Stimulated activated memory B cell treated with anti-CD40 and anti-IgM and Interleukin-4, amounts not matched to agents 10 μg/mL and 1 μg/mL and 100 μg/mL, for 72 hours (primary cell): ENCODE results near the gene GDF7.
A peak's percentile ranks its signal among the peaks of the same experiment; 100 is the strongest.

ENCODE experiments used
- ATAC-seq: fragments of 150-1000 bp; cut with Tn5 transposase; 2 replicates; pipeline ENCODE4 v1.10.0; 2021
- H3K27ac Mint-ChIP-seq: one replicate; pipeline ENCODE4 v1.8.0; 2022; ENCODE audit warnings: mild to moderate bottlenecking, mixed read lengths
- H3K27me3 Mint-ChIP-seq: one replicate; pipeline ENCODE4 v1.8.0; 2022; ENCODE audit warnings: mixed read lengths
- H3K36me3 Mint-ChIP-seq: one replicate; pipeline ENCODE4 v1.8.0; 2022; ENCODE audit warnings: mixed read lengths
- H3K4me1 Mint-ChIP-seq: one replicate; pipeline ENCODE4 v1.8.0; 2022; ENCODE audit warnings: mixed read lengths
- H3K4me3 Mint-ChIP-seq: one replicate; pipeline ENCODE4 v1.8.0; 2022; ENCODE audit warnings: mild to moderate bottlenecking, moderate library complexity, mixed read lengths
- H3K9me3 Mint-ChIP-seq: one replicate; pipeline ENCODE4 v1.8.0; 2022; ENCODE audit warnings: mixed read lengths

Gene GDF7

DNA sequence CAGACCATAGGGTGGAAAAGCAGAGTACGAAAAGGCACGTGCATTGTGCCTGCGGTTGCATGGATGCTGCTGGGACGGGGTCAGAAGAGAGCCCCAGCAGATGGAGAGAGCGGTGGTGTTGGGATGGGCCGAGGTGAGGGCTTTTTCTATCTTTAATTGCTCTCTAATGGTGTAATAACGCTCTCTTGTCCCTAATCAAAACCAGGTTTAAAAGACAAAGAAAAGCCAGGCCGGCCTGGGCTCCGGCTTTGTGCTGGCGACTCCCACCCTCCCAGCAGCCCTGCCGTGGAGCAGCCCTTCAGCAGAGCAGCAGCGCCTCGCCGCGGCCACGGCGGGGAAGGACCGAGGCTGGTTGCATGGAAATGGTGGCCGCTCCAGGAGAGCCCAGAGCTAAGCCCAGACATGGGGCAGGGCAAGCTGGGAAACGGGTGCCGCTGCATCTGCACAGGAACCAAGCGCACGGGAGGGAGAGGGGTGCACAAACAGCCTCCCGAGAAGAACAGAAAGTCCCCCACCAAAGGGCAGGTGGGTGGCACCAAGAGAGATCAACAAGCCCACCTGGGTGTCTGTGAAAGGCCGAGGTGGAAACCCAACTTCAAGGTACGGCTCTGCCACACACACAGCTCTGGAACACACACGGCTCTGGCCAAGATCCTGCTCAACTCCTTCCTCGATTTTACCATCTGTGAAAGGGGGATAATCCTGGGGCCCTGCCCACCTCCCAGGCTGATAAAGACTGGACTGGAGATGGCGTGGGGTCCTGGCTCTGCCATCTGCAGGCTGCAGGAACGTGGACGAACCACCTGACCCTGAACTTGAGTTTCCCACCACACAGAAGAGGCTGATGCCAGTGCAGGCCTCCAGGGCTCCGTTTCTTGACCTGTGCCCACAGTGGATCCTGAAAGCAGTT lies 31.0 kb upstream of the GDF7 start:
- H3K27ac Mint-ChIP-seq, result no peak overlapping the region
- H3K9me3 Mint-ChIP-seq, result no peaks in the 10 kb centered on the region
- H3K4me3 Mint-ChIP-seq, result no peak overlapping the region
- H3K36me3 Mint-ChIP-seq, result peaks cover 46% of the 10 kb centered on the region
- no peaks in the 10 kb centered on the region for H3K27me3 Mint-ChIP-seq
- peak; percentile 80 for ATAC-seq
- peaks cover 25% of the 10 kb centered on the region for H3K4me1 Mint-ChIP-seq

- peaks cover 49% of the 10 kb centered on the region for H3K36me3 Mint-ChIP-seq
- no peak overlapping the region for H3K27ac Mint-ChIP-seq
- peaks cover 24% of the 10 kb centered on the region for H3K4me1 Mint-ChIP-seq
- ATAC-seq, result no peak
- H3K27me3 Mint-ChIP-seq, result no peaks in the 10 kb centered on the region
- H3K9me3 Mint-ChIP-seq, result no peaks in the 10 kb centered on the region
- no peak overlapping the region for H3K4me3 Mint-ChIP-seq
Measured at GRCh38 chr2:20637147-20637546, 29.8 kb upstream of the GDF7 start.

DNA sequence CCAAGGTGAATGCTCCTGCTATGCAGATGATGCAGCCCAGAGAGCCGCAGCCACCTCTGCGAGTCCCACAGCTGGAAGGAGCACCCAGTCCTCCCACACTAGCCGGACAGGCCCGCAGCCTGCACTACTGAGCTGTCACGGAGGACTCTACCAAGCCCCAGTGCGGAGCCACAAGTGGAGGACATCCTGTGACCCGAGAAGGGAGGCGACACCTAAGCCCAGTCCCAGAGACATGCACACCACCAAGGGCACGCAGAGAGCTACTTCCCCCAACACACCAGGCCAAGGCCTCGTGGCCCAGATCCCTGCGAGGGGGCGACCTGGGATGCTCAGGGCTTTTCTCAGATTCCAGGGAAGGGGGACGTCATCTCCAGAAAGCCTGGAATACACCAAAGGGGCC lies 28.9 kb upstream of the GDF7 start:
- Mint-ChIP-seq H3K4me1 (peaks cover 30% of the 10 kb centered on the region), H3K27me3 (no peaks in the 10 kb centered on the region), H3K9me3 (no peaks in the 10 kb centered on the region), H3K4me3 (no peak overlapping the region), H3K27ac (no peak overlapping the region), H3K36me3 (peaks cover 49% of the 10 kb centered on the region)
- ATAC-seq, result no peak

DNA sequence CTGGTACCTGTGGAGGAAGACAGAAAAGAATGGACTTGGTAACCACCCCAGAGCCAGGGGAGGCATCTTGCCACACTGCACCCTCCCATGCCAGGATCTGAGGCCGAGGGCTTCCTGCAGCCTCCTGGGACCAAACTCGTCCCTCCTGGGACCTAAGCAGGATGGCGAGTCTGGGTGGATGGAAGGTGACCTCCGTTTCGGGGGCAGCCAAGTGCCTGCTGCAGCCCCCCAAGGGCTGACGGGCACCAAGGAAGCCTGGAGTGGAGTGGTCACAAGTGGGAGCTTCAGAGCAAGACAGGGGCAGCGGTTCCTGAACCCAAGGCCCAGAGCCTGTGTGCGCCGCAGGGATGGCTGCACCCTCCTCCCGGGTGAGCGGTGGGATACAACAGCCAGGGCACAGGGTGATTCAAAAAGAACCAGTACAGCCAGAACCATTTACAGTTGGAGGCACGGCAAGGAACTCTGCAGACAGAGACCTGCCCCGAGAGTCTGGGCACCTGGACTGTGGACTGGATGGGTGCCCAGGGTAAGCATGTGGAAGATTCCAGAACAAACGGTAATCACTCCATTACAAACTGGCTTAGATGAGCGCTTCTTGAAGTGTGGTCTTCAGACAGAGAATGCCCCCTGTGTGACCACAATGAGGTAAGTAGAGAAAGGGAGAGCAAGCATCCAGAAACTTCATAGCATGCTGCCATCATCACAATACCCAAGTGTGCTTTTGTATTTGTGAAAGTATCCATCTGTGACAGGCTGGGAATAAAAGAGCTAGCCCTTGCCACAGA lies 28.1 kb upstream of the GDF7 start:
- H3K4me1 Mint-ChIP-seq, result peaks cover 27% of the 10 kb centered on the region
- ATAC-seq, result no peak
- H3K27ac Mint-ChIP-seq, result no peak overlapping the region
- peaks cover 54% of the 10 kb centered on the region for H3K36me3 Mint-ChIP-seq
- no peaks in the 10 kb centered on the region for H3K9me3 Mint-ChIP-seq
- no peaks in the 10 kb centered on the region for H3K27me3 Mint-ChIP-seq
- H3K4me3 Mint-ChIP-seq, result no peak overlapping the region

GRCh38 chr2:20640411-20641122 lies 26.4 kb upstream of the GDF7 start:
- H3K9me3 Mint-ChIP-seq, result no peaks in the 10 kb centered on the region
- H3K4me3 Mint-ChIP-seq, result no peak overlapping the region
- ATAC-seq, result no peak

DNA sequence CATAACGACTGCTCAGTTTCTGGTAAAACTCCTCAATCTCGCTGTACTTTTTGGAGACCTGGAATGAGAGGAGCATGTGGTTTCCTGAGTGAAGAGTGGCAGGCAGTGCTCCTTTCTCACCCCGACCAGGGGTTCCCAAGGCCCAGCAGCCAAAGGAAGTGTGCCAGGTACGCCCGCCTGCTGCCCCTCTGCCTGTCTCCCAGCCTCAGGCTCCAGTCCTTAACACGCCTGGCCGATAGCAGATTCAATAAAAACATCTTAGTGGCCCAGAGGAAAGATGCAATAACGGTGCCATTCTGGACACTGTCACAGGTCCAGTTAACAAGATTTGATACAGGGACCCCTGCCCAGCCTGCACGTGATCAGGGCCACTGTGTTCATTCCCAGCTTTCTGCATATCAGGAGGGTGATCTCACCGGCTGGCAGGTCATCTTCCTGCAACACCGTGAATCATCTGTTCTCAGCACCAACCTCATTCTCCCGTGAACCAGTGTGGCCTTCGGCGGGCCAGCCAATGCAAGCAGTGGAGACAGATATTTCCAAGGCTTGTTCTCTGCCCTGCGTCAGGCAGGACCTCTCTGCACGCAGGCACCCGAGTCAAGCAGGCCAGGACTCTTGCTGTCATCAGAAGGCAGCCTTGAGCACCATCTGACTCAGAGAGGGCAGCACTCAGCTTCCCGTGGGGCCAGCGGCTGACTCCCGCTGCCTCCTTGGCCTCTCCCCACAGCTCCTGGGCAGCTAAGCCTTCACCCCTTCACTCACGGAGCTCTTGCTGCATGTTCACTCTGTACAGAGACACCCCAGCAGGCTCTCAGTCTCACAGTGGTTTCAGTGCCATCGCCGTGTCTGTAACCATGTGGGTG lies 25.6 kb upstream of the GDF7 start:
- Mint-ChIP-seq H3K4me1 (peaks cover 13% of the 10 kb centered on the region), H3K27ac (no peak overlapping the region), H3K4me3 (no peak overlapping the region), H3K27me3 (no peaks in the 10 kb centered on the region), H3K9me3 (no peaks in the 10 kb centered on the region), H3K36me3 (peaks cover 58% of the 10 kb centered on the region)
- no peak for ATAC-seq

More at GRCh38 chr2:20640411-20641122, 26.4 kb upstream of the GDF7 start:
- Mint-ChIP-seq H3K27ac (no peak overlapping the region), H3K36me3 (peaks cover 63% of the 10 kb centered on the region), H3K4me1 (peaks cover 18% of the 10 kb centered on the region), H3K27me3 (no peaks in the 10 kb centered on the region)

DNA sequence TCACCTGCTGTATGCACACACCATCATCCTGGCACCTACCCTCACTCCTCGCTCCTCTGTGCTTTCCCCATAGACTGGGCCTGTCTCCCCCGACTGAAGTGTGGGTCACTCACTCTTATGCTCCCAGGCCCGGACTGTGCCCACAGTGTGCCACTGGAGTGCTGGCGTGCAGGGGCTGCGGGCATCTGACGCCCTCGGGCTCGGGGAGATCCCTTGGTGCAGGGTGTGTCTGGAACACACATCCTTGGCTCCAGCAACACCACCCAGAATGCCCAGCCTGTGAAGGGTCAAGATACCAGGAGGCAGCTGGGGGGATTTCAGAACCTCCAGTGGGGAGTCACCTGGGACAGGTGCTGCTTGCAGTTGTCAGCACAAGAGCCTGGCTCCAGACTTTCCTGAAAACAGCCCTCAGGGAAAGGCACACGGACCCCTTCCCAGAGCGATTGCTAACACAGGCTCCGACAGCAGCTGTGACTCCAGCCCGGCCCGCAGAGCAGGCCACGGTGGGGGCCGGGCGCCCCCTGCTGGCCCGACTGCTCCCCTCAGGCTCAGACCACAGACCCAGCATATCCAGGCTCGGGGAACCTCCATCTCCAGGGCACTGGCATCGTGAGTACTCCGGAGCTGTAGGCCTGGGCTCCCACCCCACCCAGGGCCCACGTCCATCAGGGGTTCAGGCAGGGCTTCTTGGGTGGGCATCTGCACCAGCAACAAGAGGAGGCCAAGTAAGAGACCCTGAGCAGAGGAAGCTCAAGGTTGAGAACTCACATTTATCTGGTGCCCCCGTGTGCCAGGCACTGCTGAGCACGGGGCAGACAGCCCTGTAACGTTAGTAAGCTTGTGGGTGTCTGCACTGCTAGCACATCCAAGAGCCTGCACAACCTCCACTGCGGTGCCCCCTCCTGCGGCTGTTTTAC lies 24.6 kb upstream of the GDF7 start:
- Mint-ChIP-seq H3K9me3 (no peaks in the 10 kb centered on the region), H3K27ac (no peak overlapping the region)

GRCh38 chr2:20643060-20643459 lies 23.9 kb upstream of the GDF7 start:
- Mint-ChIP-seq H3K4me3 (no peak overlapping the region), H3K4me1 (peaks cover 24% of the 10 kb centered on the region), H3K27me3 (no peaks in the 10 kb centered on the region), H3K27ac (no peak overlapping the region), H3K36me3 (peaks cover 49% of the 10 kb centered on the region), H3K9me3 (no peaks in the 10 kb centered on the region)
- ATAC-seq, result no peak

More for the DNA sequence above, 24.6 kb upstream of the GDF7 start:
- Mint-ChIP-seq H3K4me3 (no peak overlapping the region), H3K36me3 (peaks cover 56% of the 10 kb centered on the region), H3K4me1 (peaks cover 17% of the 10 kb centered on the region), H3K27me3 (no peaks in the 10 kb centered on the region)
- ATAC-seq, result peak; percentile 91

- peaks cover 32% of the 10 kb centered on the region for H3K4me1 Mint-ChIP-seq
- H3K4me3 Mint-ChIP-seq, result no peak overlapping the region
- ATAC-seq, result no peak
- H3K36me3 Mint-ChIP-seq, result peaks cover 42% of the 10 kb centered on the region
- H3K27ac Mint-ChIP-seq, result no peak overlapping the region
- H3K27me3 Mint-ChIP-seq, result no peaks in the 10 kb centered on the region
- H3K9me3 Mint-ChIP-seq, result no peaks in the 10 kb centered on the region
Measured at GRCh38 chr2:20643826-20644225, 23.1 kb upstream of the GDF7 start.

- H3K36me3 Mint-ChIP-seq, result peaks cover 32% of the 10 kb centered on the region
- H3K27me3 Mint-ChIP-seq, result no peaks in the 10 kb centered on the region
- ATAC-seq, result no peak
- no peak overlapping the region for H3K4me3 Mint-ChIP-seq
- peaks cover 44% of the 10 kb centered on the region for H3K4me1 Mint-ChIP-seq
- no peaks in the 10 kb centered on the region for H3K9me3 Mint-ChIP-seq
- H3K27ac Mint-ChIP-seq, result no peak overlapping the region
Measured at GRCh38 chr2:20645301-20645701, 21.6 kb upstream of the GDF7 start.

DNA sequence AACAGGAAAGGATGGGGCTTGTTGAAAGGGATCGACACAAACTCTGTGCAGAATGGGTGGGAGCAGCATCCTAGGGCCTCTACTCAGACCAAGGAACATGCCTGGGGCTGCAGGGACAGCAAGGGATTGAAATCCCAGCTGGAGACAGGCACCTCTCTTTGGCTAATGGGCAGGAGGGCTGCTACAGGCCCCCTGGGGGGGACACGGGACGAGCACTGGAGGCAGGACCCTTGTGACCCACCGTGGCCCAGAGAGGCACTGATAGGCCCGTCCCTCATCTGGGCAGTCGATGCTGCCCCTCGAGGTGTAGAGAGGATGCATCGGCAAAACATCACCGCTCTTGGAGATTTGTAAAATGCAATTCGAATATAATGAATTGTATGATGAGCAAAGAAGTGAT lies 21.2 kb upstream of the GDF7 start:
- no peak overlapping the region for H3K4me3 Mint-ChIP-seq
- H3K27me3 Mint-ChIP-seq, result no peaks in the 10 kb centered on the region
- ATAC-seq, result no peak
- H3K9me3 Mint-ChIP-seq, result no peaks in the 10 kb centered on the region
- H3K36me3 Mint-ChIP-seq, result peaks cover 32% of the 10 kb centered on the region
- H3K4me1 Mint-ChIP-seq, result peaks cover 48% of the 10 kb centered on the region
- no peak overlapping the region for H3K27ac Mint-ChIP-seq

DNA sequence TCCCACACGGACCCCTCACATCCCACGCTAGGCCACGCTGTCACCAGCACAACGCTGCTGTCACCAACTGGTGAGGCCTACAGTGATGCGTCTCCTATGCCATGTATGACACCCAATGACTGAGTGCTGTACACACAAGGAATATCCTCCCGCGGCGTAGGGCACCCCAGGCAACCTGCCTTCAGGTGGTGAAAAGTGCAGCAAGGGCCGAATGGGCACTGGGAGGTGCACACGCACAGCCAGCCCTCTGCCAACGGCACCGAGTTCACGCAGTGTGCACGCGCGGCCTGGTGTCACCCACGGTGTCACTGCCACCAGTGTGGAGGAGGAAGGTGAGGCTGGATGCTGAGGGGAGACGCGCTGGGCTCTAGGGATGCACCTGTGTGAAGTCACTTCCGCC lies 20.5 kb upstream of the GDF7 start:
- H3K27ac Mint-ChIP-seq, result no peak overlapping the region
- no peak overlapping the region for H3K4me3 Mint-ChIP-seq
- no peaks in the 10 kb centered on the region for H3K27me3 Mint-ChIP-seq
- peaks cover 31% of the 10 kb centered on the region for H3K36me3 Mint-ChIP-seq
- H3K4me1 Mint-ChIP-seq, result peaks cover 50% of the 10 kb centered on the region
- no peaks in the 10 kb centered on the region for H3K9me3 Mint-ChIP-seq
- no peak for ATAC-seq

DNA sequence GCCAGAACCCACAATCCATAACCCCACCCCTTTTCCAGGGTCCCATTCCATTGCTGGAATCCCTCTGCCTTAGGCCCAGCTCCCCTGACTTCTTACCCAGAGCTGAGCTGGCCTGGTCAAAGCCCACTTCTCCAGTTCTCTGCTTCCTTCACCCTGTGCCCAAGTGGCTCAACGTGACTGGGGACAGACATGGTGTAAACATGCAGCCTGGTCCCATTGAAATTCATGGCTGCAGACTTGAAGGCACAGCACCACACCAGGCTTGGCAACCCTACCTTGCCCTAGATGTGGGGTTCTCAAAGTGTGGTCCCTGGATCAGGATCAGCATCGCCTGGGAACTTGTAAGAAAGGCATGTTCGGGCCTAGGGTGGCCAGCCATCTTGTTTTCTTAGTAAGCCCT lies 19.7 kb upstream of the GDF7 start:
- H3K4me1 Mint-ChIP-seq, result peaks cover 49% of the 10 kb centered on the region
- H3K9me3 Mint-ChIP-seq, result no peaks in the 10 kb centered on the region
- H3K4me3 Mint-ChIP-seq, result no peak overlapping the region
- H3K27ac Mint-ChIP-seq, result no peak overlapping the region
- no peak for ATAC-seq
- H3K27me3 Mint-ChIP-seq, result no peaks in the 10 kb centered on the region
- H3K36me3 Mint-ChIP-seq, result peaks cover 24% of the 10 kb centered on the region

DNA sequence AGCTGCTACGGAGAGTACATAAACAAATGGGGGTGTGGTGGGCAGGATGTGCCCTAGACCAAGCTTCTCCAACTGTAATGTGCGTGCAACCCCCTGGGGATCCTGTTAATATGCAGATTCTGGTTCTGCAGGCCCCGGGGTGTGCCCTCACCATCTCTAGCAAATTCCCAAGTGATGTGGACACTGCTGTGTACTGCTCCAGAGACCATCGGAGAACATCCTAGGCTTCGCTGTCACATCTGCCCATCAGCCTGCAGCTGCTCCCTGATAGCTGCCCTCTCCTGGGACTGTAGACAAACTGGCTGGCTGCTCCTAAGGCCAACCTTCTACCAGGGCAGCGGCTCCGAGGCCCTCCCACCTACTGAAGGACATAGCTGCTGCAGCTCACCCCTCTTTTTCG lies 19.2 kb upstream of the GDF7 start:
- Mint-ChIP-seq H3K27me3 (no peaks in the 10 kb centered on the region), H3K9me3 (no peaks in the 10 kb centered on the region), H3K36me3 (peaks cover 23% of the 10 kb centered on the region), H3K27ac (no peak overlapping the region), H3K4me3 (no peak overlapping the region), H3K4me1 (peaks cover 43% of the 10 kb centered on the region)
- no peak for ATAC-seq
